OCI-LY3 (cell line): ENCODE measurements around the gene KLHL40.

ENCODE experiments used
- H2AFZ ChIP-seq: fragments of 200-600, 300-600 bp; shearing (Covaris generic); 2 replicates; pipeline ENCODE4 v1.6.0; 2014; ENCODE audit warnings: antibody characterized with exemption, low read depth, low read length
- H3K27ac ChIP-seq: fragments of 200-600, 300-600 bp; sonication (generic); 2 replicates; pipeline ENCODE4 v1.5.1; 2014; ENCODE audit warnings: mild to moderate bottlenecking, low read length, moderate library complexity, mixed read lengths
- H3K27me3 ChIP-seq: fragments of 200-600, 300-600 bp; sonication (generic); 2 replicates; pipeline ENCODE4 v1.6.1; 2014; ENCODE audit warnings: low read depth, low read length, mixed read lengths
- H3K36me3 ChIP-seq: fragments of 200-600, 300-600 bp; sonication (generic); replicated peaks from 2 replicates; pipeline ENCODE3; 2014; ENCODE audit warnings: low read depth, low read length, mixed read lengths
- H3K4me1 ChIP-seq: fragments of 300-600, 200-600 bp; sonication (generic); 2 replicates; pipeline ENCODE4 v1.6.1; 2014; ENCODE audit warnings: low read length, mixed read lengths
- H3K4me2 ChIP-seq: fragments of 200-600, 300-600 bp; sonication (generic); 2 replicates; pipeline ENCODE4 v1.6.1; 2014; ENCODE audit warnings: low read length, mixed read lengths
- H3K4me3 ChIP-seq: fragments of 300-600, 200-600 bp; sonication (generic); 2 replicates; pipeline ENCODE4 v1.5.1; 2014; ENCODE audit warnings: antibody characterized with exemption, mild to moderate bottlenecking, low read length, moderate library complexity
- H3K79me2 ChIP-seq: fragments of 300-600, 200-600 bp; shearing (Covaris generic); 2 replicates; pipeline ENCODE4 v1.6.1; 2014; ENCODE audit warnings: mild to moderate bottlenecking, low read length, mixed read lengths
- H3K9ac ChIP-seq: fragments of 300-600, 200-600 bp; shearing (Covaris generic); 2 replicates; pipeline ENCODE4 v1.6.0; 2014; ENCODE audit warnings: mild to moderate bottlenecking, low read length, moderate library complexity
- H3K9me3 ChIP-seq: fragments of 200-600, 300-600 bp; shearing (Covaris generic); 2 replicates; pipeline ENCODE4 v1.6.1; 2014; ENCODE audit warnings: low read length, mixed read lengths; ENCODE audit not compliant: insufficient read depth
- H4K20me1 ChIP-seq: fragments of 200-600, 300-600 bp; sonication (generic); 2 replicates; pipeline ENCODE4 v1.6.1; 2016; ENCODE audit warnings: low read length, mixed read lengths; ENCODE audit not compliant: insufficient read depth
- CTCF ChIP-seq: fragments of 200-600, 300-600 bp; sonication (generic); IDR thresholded peaks from 2 replicates; pipeline ENCODE4 v1.5.1; 2014; ENCODE audit warnings: antibody characterized with exemption, low read length, low read depth
- EZH2phosphoT487 ChIP-seq: fragments of 200-600 bp; shearing (Covaris generic); IDR thresholded peaks from 2 replicates; pipeline ENCODE4 v1.6.1; 2018; ENCODE audit warnings: antibody characterized with exemption, mixed run types, low read depth

KLHL40 gene

GRCh38 chr3:42673082-42673481 lies 12.3 kb upstream of the KLHL40 start:
- no peak overlapping the region for H3K27ac ChIP-seq
- no peaks in the 10 kb centered on the region for H3K4me1 ChIP-seq
- no peaks in the 10 kb centered on the region for H3K79me2 ChIP-seq
- H3K4me2 ChIP-seq, result no peak overlapping the region
- peaks cover 2% of the 10 kb centered on the region for H3K9me3 ChIP-seq
- no peak overlapping the region for H3K4me3 ChIP-seq
- H3K27me3 ChIP-seq, result no peaks in the 10 kb centered on the region; the same call in 1 of the 2 replicates
- H4K20me1 ChIP-seq, result no peaks in the 10 kb centered on the region
- no peak overlapping the region for H2AFZ ChIP-seq
- no peak overlapping the region for H3K9ac ChIP-seq
- no peak for TF ChIP-seq CTCF
- TF ChIP-seq EZH2phosphoT487, result no peak
- H3K36me3 ChIP-seq, result no peaks in the 10 kb centered on the region

GRCh38 chr3:42674146-42674545 lies 11.2 kb upstream of the KLHL40 start:
- Histone ChIP-seq H3K4me2 (no peak overlapping the region), H3K36me3 (no peaks in the 10 kb centered on the region), H3K27ac (no peak overlapping the region), H3K27me3 (no peaks in the 10 kb centered on the region; the same call in 1 of the 2 replicates), H3K9ac (no peak overlapping the region), H2AFZ (no peak overlapping the region), H3K79me2 (no peaks in the 10 kb centered on the region), H4K20me1 (no peaks in the 10 kb centered on the region), H3K4me3 (no peak overlapping the region), H3K4me1 (no peaks in the 10 kb centered on the region), H3K9me3 (peaks cover 7% of the 10 kb centered on the region)
- TF ChIP-seq EZH2phosphoT487 (no peak), CTCF (no peak)

GRCh38 chr3:42675909-42676308 lies 9.4 kb upstream of the KLHL40 start:
- peaks cover 5% of the 10 kb centered on the region; the same call in 1 of the 2 replicates for H3K27me3 ChIP-seq
- TF ChIP-seq CTCF (no peak), EZH2phosphoT487 (no peak)

GRCh38 chr3:42678447-42678846 lies 6.9 kb upstream of the KLHL40 start:
- Histone ChIP-seq H3K27me3 (peaks cover 18% of the 10 kb centered on the region), H3K79me2 (no peaks in the 10 kb centered on the region)
- TF ChIP-seq CTCF (no peak), EZH2phosphoT487 (no peak)

More at GRCh38 chr3:42675909-42676308, 9.4 kb upstream of the KLHL40 start:
- H4K20me1 ChIP-seq, result no peaks in the 10 kb centered on the region
- H2AFZ ChIP-seq, result no peak overlapping the region
- H3K4me2 ChIP-seq, result no peak overlapping the region
- no peak overlapping the region for H3K9ac ChIP-seq
- H3K4me3 ChIP-seq, result no peak overlapping the region
- H3K27ac ChIP-seq, result no peak overlapping the region
- H3K79me2 ChIP-seq, result no peaks in the 10 kb centered on the region
- H3K36me3 ChIP-seq, result no peaks in the 10 kb centered on the region
- no peaks in the 10 kb centered on the region for H3K4me1 ChIP-seq
- peaks cover 7% of the 10 kb centered on the region for H3K9me3 ChIP-seq

More at GRCh38 chr3:42678447-42678846, 6.9 kb upstream of the KLHL40 start:
- H3K36me3 ChIP-seq, result no peaks in the 10 kb centered on the region
- H3K27ac ChIP-seq, result no peak overlapping the region
- peaks cover 7% of the 10 kb centered on the region for H3K9me3 ChIP-seq
- H3K4me2 ChIP-seq, result no peak overlapping the region
- no peaks in the 10 kb centered on the region for H3K4me1 ChIP-seq
- H2AFZ ChIP-seq, result no peak overlapping the region
- no peaks in the 10 kb centered on the region for H4K20me1 ChIP-seq
- H3K4me3 ChIP-seq, result no peak overlapping the region
- no peak overlapping the region for H3K9ac ChIP-seq
